HepG2 (cell line): ENCODE results near the gene YWHAH.

Experiments
- CBX5 ChIP-seq: sonication (generic); formaldehyde crosslinking; IDR thresholded peaks from 2 replicates; pipeline ENCODE4 v1.4.0; 2020; ENCODE audit warnings: missing genetic modification reagents, borderline replicate concordance
- CTCF ChIP-seq: sonication (generic); formaldehyde crosslinking; IDR thresholded peaks from 2 replicates; pipeline ENCODE4 v1.5.0; 2020; ENCODE audit warnings: mild to moderate bottlenecking, missing genetic modification reagents, moderate library complexity
- ESRRA ChIP-seq: sonication (generic); formaldehyde crosslinking; IDR thresholded peaks from 2 replicates; pipeline ENCODE4 v1.5.1; 2020; ENCODE audit warnings: mild to moderate bottlenecking, low read depth, missing genetic modification reagents
- MBD4 ChIP-seq: IDR thresholded peaks from 2 replicates; pipeline ENCODE4 v1.6.1; 2012; ENCODE audit warnings: low read length, inconsistent platforms, borderline replicate concordance
- NCOA1 ChIP-seq: sonication (generic); formaldehyde crosslinking; IDR thresholded peaks from 2 replicates; pipeline ENCODE4 v1.9.0; 2021; ENCODE audit warnings: missing genetic modification reagents
- NFYC ChIP-seq: IDR thresholded peaks from 2 replicates; pipeline ENCODE4 v1.6.1; 2016; ENCODE audit warnings: missing genetic modification reagents, missing compliant biosample characterization
- POLR2A ChIP-seq, 2 experiments: IDR thresholded peaks; 2 replicates each; pipeline ENCODE4 v1.6.1; 2011; ENCODE audit warnings: low read depth in 2 of 2, low read length in 2 of 2, mild to moderate bottlenecking in 1 of 2, moderate library complexity in 1 of 2; ENCODE audit not compliant: insufficient read depth in 1 of 2
- RAD51 ChIP-seq: fragments of 450-650 bp; IDR thresholded peaks from 2 replicates; pipeline ENCODE4 v1.6.1; 2016; ENCODE audit warnings: borderline replicate concordance
- SMC3 ChIP-seq: IDR thresholded peaks from 2 replicates; pipeline ENCODE4 v1.6.1; 2011; ENCODE audit warnings: low read length, improper control_type of control experiment
- SP1 ChIP-seq, 2 experiments: fragments of 450-650 bp in 1 of 2; sonication (generic) in 1 of 2; formaldehyde crosslinking in 1 of 2; IDR thresholded peaks; 2 replicates each; pipeline versions ENCODE4 v1.4.0 to v1.6.1; 2016 to 2020; ENCODE audit warnings: missing genetic modification reagents in 1 of 2
- SP5 ChIP-seq: IDR thresholded peaks from 2 replicates; pipeline ENCODE4 v1.6.1; 2016; ENCODE audit warnings: low read depth, borderline replicate concordance
- USF2 ChIP-seq, 2 experiments: sonication (generic) in 1 of 2; formaldehyde crosslinking in 1 of 2; IDR thresholded peaks; 2 replicates each; pipeline versions ENCODE4 v1.5.1 to v1.6.1; 2011 to 2020; ENCODE audit warnings: borderline replicate concordance in 1 of 2, low read depth in 1 of 2, low read length in 1 of 2, mild to moderate bottlenecking in 1 of 2, missing genetic modification reagents in 1 of 2, moderate library complexity in 1 of 2
- ZBTB20 ChIP-seq: sonication (generic); formaldehyde crosslinking; IDR thresholded peaks from 2 replicates; pipeline ENCODE4 v1.8.1; 2023; ENCODE audit warnings: missing genetic modification reagents, low read depth, mild to moderate bottlenecking, borderline replicate concordance
- ZNF256 ChIP-seq: sonication (generic); formaldehyde crosslinking; conservative IDR thresholded peaks from 2 replicates; pipeline ENCODE4 v1.4.0; 2020; ENCODE audit warnings: missing genetic modification reagents

DNA sequence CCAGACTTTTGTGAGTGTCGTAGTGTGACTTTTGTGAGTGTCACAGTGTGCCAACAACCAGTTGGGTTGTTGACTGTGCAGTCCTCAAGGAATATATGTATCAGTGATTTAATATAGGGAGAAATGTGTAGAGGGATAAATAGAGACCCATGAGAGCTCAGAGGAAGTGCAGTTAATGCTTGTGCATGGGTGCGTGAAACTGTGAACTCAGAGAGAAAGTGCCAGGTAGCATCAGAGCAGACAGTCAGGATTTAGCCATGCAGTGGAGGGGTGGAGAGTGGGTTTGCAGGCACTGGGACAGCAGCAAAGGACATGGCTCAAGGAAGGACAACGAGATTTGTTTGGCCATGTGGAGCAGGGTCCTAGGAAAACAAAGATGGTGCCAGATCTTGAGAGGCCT lies 33.6 kb downstream of the YWHAH start:
- TF ChIP-seq RAD51, result no peak
- TF ChIP-seq MBD4, result no peak
- no peak for TF ChIP-seq NCOA1
- no peak for TF ChIP-seq ZNF256
- TF ChIP-seq ESRRA (CRISPR knock-in tag), result no peak
- TF ChIP-seq SP1 (IDR thresholded peaks at IDR 0.05), result no peak
- TF ChIP-seq SP1 (CRISPR knock-in tag; IDR thresholded peaks at IDR 0.05), result no peak
- no peak for TF ChIP-seq CBX5 (CRISPR knock-in tag)
- no peak for TF ChIP-seq SP5 (CRISPR knock-in tag)
- TF ChIP-seq SMC3, result no peak
- no peak for TF ChIP-seq POLR2A (IDR thresholded peaks at IDR 0.05; ENCODE audit: insufficient read depth in 1 of 2, low read depth in 2 of 2, low read length in 2 of 2)
- no peak for TF ChIP-seq CTCF (CRISPR knock-in tag)
- no peak for TF ChIP-seq NFYC (CRISPR knock-in tag)
- no peak for TF ChIP-seq USF2 (IDR thresholded peaks at IDR 0.05; ENCODE audit: low read depth, low read length)
- no peak for TF ChIP-seq USF2 (CRISPR knock-in tag; IDR thresholded peaks at IDR 0.05; ENCODE audit: borderline replicate concordance)
- TF ChIP-seq ZBTB20 (CRISPR knock-in tag), result no peak
